Measurements from ENCODE around the gene PPIAL4G. TPM values are rescaled to one million over a fixed set of nuclear protein-coding genes. Genes with fewer than 3 reads are reported as not detected.

The PPIAL4G gene
- total RNA-seq, 1 donor from 2014 or later = not detected

Other genes with a start within 250 kb of the PPIAL4G start
- gene NBPF14, start 112.7 kb upstream of the PPIAL4G start, total RNA-seq = 5.8 and 6.6 TPM in 2 replicates

All from dermis blood vessel endothelial cell (primary cell).